ENCODE measurements around the gene NEK4.

Gene NEK4

DNA sequence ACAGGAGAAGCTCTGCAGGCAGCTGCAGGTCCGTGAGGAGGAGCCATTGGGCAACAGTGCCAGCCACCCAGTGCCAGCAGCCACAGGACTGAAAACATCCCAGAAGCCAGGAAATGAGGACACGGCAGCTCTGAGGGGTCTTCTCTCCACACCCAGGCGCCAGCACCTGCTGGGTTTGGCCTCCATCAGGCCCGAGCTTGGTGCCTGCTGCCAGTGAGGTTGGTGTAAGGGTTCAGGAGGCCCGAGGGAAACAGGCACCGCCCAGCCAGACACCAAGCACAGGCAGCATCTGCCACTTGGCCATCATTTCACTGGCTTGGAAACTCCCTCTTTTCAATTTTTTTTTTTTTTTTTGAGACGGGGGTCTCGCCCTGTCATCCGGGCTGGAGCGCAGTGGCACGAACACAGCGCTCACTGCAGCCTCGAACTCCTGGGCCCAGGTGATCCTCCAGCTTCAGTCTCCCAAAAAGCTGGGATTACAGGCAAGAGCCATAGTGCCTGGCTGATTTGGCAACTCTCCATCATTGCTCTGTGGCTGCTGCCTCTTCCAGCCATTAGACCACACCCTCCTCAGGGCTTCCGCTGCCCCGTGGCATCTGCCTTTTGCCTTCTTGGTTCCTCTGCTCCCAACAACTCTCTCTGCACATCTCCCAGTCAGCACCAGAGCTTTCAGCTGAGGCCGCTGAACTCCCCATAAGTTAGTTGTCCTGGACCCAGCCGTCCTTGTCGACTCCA lies 22.4 kb upstream of the NEK4 start:
- DNase-seq (ENCODE audit: low read depth) = no peak

DNA sequence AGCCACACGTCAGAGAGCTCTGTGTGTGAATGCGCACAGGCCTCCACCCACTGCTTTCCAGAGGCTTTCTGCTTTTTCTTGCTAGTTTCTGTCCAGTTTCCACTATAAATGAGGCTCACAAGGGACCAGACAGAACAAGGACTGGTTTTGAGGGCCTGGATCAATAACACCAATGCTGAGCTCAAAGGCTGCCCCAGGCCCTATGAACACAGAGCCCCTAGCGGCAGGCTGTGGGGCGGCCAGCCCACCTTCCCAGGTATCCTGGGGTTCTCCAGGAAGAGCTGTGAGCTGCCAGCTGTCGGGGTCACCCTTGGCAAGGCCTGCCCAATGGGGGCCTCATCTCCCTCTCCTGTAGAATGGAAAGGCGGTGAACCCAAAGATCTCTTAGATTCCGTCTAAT lies 21.7 kb upstream of the NEK4 start:
- no peak for DNase-seq (ENCODE audit: low read depth)

DNA sequence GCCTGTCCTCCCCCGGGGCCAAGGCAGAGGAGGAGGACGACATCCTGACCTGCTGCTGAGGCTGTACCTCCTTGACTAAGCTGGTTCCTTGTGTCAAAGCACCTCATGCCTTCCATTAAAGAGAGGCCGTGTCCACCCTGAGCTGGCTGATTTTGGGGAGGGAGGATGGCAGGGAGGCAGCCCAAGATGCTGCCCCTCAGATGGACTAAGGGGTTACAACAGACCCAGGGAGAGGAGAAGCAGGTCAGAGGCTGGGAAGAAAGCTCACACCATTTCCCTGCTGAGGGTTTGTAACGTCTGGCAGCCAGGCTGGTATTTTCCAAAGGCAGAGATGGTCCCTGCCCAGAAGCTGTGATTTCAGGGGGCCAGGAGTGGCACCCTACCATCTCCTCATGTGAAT lies 21.2 kb upstream of the NEK4 start:
- no peak for DNase-seq (ENCODE audit: low read depth)

DNA sequence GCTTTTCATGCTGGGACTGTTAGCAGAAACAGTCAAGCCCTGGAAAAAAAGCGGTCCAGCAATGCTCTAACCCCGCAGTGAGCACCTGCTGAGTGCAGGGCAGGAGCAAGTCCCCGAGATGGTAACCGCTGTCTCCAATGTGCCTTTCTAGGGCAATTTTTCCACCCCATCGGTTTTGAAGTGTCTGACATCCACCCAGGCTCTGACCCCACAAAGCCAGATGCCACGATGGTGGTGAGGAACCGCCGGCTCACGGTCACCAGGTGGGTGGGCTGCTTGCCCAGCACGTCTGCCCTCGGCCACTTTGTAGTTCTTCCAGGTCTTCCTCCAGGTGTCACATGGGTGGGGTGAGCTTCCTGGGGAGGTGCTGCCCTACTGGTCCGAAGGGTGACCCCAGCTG lies 20.6 kb upstream of the NEK4 start:
- no peak for DNase-seq (ENCODE audit: low read depth)

DNA sequence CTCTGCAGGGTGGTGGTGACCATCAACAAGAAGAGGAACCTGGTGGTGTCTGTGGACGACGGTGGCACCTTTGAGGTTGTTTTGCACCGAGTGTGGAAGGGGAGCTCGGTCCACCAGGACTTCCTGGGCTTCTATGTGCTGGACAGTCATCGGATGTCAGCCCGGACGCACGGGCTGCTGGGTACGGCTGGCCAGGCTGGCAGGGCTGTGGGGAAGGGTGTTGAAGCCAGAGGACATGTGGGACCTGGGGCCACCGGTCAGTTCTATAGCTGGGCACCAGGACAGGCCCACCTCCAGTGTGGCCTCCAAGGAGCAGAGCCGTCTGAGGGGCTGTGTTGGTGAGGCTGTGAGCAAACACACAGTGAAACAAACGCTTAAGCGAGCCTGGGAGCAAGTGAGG lies 20.0 kb upstream of the NEK4 start:
- DNase-seq (ENCODE audit: low read depth) = no peak

DNA sequence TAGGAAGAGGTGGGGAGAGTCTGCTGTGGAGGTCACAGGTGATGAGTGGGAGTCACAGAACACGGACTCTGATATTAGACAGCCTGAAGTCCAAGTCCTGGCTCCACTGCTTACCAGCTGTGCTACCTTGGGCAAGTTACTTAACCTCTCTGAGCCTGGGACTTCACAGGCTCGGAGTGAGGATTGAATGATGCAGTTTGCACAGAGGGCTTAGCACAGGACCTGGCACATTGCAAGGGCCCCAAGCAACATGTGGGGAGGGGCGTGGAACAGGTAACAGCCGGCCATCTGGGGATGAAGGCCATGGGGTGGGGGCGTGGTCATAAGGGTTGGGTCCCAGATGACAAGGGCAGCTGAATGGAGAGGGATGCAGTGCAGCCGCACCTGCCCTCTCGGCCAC lies 19.6 kb upstream of the NEK4 start:
- DNase-seq (ENCODE audit: low read depth) = no peak

GRCh38 chr3:52789746-52790040 lies 19.0 kb upstream of the NEK4 start:
- DNase-seq (ENCODE audit: low read depth) = no peak

DNA sequence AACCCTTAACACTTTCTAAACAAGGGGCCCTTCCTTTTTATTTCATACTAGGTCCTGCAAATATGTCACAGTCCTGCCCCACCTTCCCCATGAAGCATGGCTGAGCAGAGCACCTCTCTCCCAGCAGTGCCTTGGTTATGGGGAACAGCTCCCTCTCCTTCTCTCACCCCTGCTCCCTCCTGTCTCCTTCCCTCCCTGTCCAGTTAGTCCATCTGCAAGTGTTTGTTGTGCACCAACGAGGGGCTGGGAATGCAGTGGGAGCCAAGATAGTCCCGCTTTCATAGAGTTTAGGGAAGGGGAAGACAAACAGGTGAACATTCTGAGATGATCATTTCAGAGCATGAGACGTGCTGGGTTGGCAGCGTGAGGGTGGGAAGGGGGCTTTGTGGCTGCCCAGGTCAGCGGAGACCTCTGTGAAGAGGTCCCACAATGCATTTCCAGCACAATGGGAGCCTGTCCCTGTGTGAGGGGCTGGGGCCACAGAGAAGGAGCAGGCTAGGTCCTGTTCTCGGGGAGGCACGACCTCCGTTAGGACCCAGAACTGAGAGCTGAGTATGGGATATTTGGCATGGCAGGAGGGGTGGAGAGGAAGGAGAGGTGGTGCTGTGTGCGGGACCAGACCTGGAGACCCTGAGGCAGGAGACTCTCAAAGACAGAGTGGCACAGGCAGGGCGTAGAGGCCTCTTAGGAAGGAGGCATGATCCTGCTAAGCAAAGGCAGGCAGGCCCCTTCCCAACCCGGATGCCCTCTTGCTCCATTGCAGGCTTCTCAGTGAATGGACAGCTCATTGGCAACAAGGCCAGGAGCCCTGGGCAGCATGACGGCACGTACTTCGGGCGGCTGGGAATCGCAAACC lies 18.4 kb upstream of the NEK4 start:
- DNase-seq (ENCODE audit: low read depth) = no peak

DNA sequence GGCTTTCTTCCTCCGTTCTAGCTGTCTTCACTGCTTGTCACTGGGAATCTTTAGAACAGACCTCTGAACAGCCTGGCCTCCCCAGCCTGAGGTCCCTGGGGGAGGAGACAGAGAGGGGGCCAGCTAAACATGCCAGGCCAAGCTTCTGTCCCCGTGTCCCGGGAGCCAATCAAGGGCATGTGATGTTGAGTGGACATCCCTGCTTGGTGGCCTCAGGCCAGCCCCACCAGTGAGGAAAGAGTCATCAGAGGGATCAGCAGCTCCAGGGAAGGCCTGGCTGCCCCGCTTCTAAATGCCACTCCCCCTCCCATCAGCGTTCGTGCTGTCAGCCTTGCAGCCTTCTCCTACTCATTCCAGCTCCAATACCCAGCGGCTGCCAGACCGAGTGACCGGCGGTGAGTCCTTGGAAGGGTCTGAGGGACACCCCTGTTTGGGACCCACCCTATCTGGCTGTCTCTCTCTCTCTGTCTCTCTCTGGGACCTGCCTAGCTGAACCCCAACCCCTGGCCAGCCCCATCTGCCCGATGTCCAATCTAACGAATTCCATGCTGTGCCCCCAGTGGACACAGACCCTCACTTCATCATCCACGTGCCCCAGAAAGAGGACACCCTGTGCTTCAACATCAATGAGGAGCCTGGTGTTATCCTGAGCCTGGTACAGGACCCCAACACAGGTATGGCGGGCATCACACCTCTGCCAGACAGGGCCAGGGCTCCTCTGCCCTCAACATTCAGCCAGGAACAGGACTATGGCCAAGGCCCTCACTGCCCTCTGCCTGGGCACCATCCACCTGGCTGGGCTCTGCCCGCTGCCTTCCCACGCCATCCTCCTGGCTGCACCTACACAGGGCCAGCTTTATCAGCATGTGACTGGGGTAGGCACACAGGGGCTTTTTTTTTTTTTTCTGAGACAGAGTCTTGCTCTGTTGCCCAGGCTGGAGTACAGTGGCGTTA lies 17.2 kb upstream of the NEK4 start:
- no peak for DNase-seq (ENCODE audit: low read depth)

DNA sequence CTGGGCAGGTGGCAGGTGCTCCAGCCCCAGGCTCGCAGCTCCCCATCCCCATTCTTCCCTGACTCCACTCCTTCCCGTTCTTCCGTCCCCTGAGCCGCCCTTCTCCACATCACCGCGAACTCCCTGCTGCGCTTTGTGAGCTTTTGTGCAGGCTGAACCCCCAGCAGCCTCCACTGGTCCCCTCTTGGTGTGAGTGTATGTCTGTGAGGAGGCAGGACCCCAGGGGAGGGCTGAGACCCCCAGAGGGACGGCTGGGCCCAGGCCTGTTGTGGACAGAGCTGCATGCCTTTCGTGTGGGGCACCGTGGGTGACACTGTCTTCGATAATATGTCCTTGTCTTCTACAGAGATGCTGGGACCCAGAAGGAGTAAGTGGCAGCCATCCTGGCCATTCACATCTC lies 16.5 kb upstream of the NEK4 start:
- DNase-seq (ENCODE audit: low read depth) = no peak

DNA sequence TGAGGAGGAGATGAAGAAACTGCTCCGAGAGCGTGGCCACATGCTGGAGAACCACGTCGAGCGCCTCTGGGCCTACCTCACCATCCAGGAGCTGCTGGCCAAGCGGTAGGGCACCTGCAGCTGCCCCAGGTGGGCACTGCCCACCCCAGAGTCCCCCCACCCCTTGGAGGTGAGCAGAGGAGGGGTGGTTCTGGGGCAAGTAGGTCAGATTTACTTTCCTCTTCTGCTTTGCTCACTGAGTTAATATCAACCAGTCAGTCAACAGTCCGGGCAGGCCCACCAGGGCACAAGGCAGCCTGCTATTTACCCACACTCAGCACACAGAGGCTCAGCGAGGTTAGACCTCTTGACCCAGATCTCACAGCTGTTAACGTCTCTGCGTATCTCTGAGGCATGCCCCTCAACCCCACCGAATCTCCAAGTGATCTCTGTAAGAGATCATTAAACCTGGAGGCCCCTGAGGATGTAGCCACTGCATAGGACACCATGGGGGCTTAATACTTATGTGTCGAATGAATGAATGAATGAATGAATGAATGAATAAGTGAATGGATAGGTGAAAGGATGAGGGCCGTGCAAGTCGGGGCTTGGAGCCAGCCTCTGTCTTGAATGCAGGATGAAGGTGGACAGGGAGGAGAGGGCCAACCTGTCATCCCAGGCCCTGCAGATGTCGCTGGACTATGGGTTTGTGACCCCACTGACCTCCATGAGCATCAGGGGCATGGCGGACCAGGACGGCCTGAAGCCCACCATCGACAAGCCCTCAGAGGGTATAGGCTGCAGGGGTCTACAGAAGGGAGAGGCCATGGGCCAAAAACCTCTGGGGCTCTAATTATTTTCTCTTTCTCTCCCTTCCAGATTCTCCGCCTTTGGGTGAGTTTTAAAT lies 15.8 kb upstream of the NEK4 start:
- DNase-seq (ENCODE audit: low read depth) = no peak

- no peak for DNase-seq (ENCODE audit: low read depth)
These were observed 14.3 kb upstream of the NEK4 start for GRCh38 chr3:52784931-52785590.

GRCh38 chr3:52784021-52784621 lies 13.4 kb upstream of the NEK4 start:
- no peak for DNase-seq (ENCODE audit: low read depth)

- no peak for DNase-seq (ENCODE audit: low read depth)
These were observed 12.4 kb upstream of the NEK4 start for GRCh38 chr3:52783211-52783555.

- no peak for DNase-seq (ENCODE audit: low read depth)
These were observed 11.9 kb upstream of the NEK4 start for GRCh38 chr3:52782412-52783210.

GRCh38 chr3:52781741-52782140 lies 11.0 kb upstream of the NEK4 start:
- DNase-seq (ENCODE audit: low read depth) = no peak

GRCh38 chr3:52779837-52780585 lies 9.3 kb upstream of the NEK4 start:
- no peak for DNase-seq (ENCODE audit: low read depth)

DNA sequence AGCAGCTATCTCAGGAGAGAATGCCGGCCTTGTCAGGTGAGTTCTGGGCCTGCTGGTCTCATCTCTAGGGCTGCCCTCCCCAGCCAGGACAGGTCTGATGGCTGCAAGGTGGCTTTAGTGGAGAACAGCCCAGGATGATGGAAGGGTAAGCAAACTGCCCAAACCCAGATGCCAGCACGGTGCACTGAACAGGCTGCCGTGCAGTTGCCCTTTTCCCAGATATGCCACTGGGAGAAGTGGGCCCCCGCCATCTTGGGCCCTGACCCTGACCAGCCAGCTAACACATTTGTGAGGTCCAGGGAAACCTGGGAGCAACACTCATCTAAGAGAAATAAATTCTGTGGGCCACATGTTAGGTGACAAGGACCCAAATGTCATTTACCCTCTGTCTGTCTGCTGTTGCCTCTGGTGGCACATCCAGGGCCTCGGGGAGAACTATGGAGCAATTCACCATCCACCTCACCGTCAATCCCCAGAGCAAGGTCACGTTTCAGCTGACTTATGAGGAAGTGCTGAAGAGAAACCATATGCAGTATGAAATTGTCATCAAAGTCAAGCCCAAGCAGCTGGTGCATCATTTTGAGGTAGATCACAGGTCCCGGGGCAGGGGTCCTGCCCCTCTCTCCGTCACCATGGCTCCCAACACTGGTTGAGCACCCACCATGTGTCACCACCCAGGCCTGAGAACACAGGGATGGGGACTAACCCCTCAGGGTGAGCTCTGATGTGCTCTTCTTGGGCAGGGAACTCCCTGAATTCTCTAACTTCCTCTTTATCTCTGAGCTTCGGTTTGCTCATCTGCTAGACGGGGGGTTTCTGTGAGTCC lies 8.5 kb upstream of the NEK4 start:
- no peak for DNase-seq (ENCODE audit: low read depth)
